Stimulated activated CD8-positive, alpha-beta memory T cell treated with anti-CD3 and anti-CD28 coated beads, Interleukin-4, amount 100 ng/mL, for 4 hours (primary cell): Measurements from ENCODE around the gene CDO1.

Experiments
- DNase-seq, 2 donors: peaks; one replicate each; pipeline ENCODE4 v3.0.0-alpha.2; 2020; ENCODE audit warnings: low read depth in 2 of 2, low spot score in 1 of 2

The CDO1 gene

GRCh38 chr5:115788440-115788839 is 28.0 kb downstream of the CDO1 start:
- DNase-seq, result no peak

- DNase-seq, result no peak
Measured at GRCh38 chr5:115787426-115787825, 29.0 kb downstream of the CDO1 start.

GRCh38 chr5:115785381-115786065 is 30.9 kb downstream of the CDO1 start:
- DNase-seq, result no peak

- no peak for DNase-seq
Measured at GRCh38 chr5:115778417-115778816, 38.0 kb downstream of the CDO1 start.

GRCh38 chr5:115776989-115777388 is 39.5 kb downstream of the CDO1 start:
- DNase-seq, result no peak

- DNase-seq, result no peak
Measured at GRCh38 chr5:115775999-115776398, 40.5 kb downstream of the CDO1 start.

GRCh38 chr5:115774684-115775083 is 41.8 kb downstream of the CDO1 start:
- no peak for DNase-seq

GRCh38 chr5:115772731-115773475 is 43.6 kb downstream of the CDO1 start:
- no peak for DNase-seq

- DNase-seq, result no peak
Measured at GRCh38 chr5:115770466-115770865, 46.0 kb downstream of the CDO1 start.

- DNase-seq, result no peak
Measured at GRCh38 chr5:115767424-115767823, 49.0 kb downstream of the CDO1 start.

GRCh38 chr5:115766608-115767007 is 49.9 kb downstream of the CDO1 start:
- no peak for DNase-seq

GRCh38 chr5:115758356-115758755 is 58.1 kb downstream of the CDO1 start:
- DNase-seq, result no peak

- DNase-seq, result no peak
Measured at GRCh38 chr5:115755675-115756074, 60.8 kb downstream of the CDO1 start.
